A549 (cell line): ENCODE results near the gene ROR1. TPM values are rescaled to one million over a fixed set of nuclear protein-coding genes. Genes with fewer than 3 reads are reported as not detected.

Experiments used
- ATAC-seq, 2 experiments: fragments of 200-7000 bp in 1 of 2; fragments of >200 bp in 1 of 2; cut with Nextera tagmentation in 1 of 2; cut with Tn5 transposase in 1 of 2; 3 replicates each; pipeline versions ENCODE4 v1.8.0 to v1.9.1; 2018 to 2020; ENCODE audit warnings: mild to moderate bottlenecking in 1 of 2, moderate library complexity in 1 of 2
- CTCF ChIA-PET: fragments of 300-600 bp; sonication (Branson Sonifier 250); formaldehyde crosslinking; extraction: SDS; loops from one replicate; lab custom pipeline; 2021; ENCODE audit warnings: antibody characterized with exemption, inconsistent platforms; lab: Yijun Ruan, JAX
- POLR2A ChIA-PET: fragments of 350-600 bp; formaldehyde crosslinking; extraction: SDS; loops from one replicate; lab custom pipeline; 2021; ENCODE audit warnings: antibody characterized with exemption, inconsistent platforms; lab: Yijun Ruan, JAX
- DNase-seq, 2 experiments: peaks; one replicate each; pipeline versions ENCODE4 v3.0.0 to v3.0.0-alpha.2; 2011 to 2016; ENCODE audit warnings: low read depth in 1 of 2, low spot score in 1 of 2
- FAIRE-seq: peaks from 2 replicates; lab custom pipeline; 2011; peaks lifted over from hg19 to GRCh38; lab: Jason Lieb, UNC
- H3K27ac ChIP-seq, 2 experiments: fragments of >200 bp; sonication (Bioruptor Twin); formaldehyde crosslinking; 3 replicates each; pipeline ENCODE4 v1.5.1; 2016 to 2017
- H3K4me1 ChIP-seq: fragments of >200 bp; sonication (Bioruptor Twin); formaldehyde crosslinking; 3 replicates; pipeline ENCODE4 v1.6.1; 2016
- H3K4me2 ChIP-seq: fragments of >200 bp; sonication (Bioruptor Twin); formaldehyde crosslinking; 3 replicates; pipeline ENCODE4 v1.6.1; 2016
- H3K4me3 ChIP-seq: fragments of >200 bp; sonication (Bioruptor Twin); formaldehyde crosslinking; 3 replicates; pipeline ENCODE4 v1.5.1; 2016
- H3K9me3 ChIP-seq: fragments of >200 bp; sonication (Bioruptor Twin); formaldehyde crosslinking; 3 replicates; pipeline ENCODE4 v1.6.1; 2016
- BHLHE40 ChIP-seq: IDR thresholded peaks from 2 replicates; pipeline ENCODE4 v1.6.1; 2012; ENCODE audit warnings: low read depth, low read length, inconsistent platforms
- CBX8 ChIP-seq: fragments of 200-600 bp; sonication (generic); IDR thresholded peaks from 2 replicates; pipeline ENCODE4 v1.6.1; 2016
- EHF ChIP-seq: fragments of 250-450 bp; sonication (Bioruptor Pico); IDR thresholded peaks from 2 replicates; pipeline ENCODE4 v1.5.0; 2020; ENCODE audit warnings: mild to moderate bottlenecking
- ESRRA ChIP-seq: fragments of 150-350 bp; IDR thresholded peaks from 2 replicates; pipeline ENCODE4 v1.6.1; 2014; ENCODE audit warnings: mild to moderate bottlenecking, low read length, borderline replicate concordance
- GATA3 ChIP-seq: IDR thresholded peaks from 2 replicates; pipeline ENCODE4 v1.6.1; 2012; ENCODE audit warnings: borderline replicate concordance
- HEYL ChIP-seq: fragments of 250-450 bp; sonication (Bioruptor Pico); IDR thresholded peaks from 2 replicates; pipeline ENCODE4 v1.8.0; 2021; ENCODE audit warnings: mild to moderate bottlenecking, moderate library complexity
- HMGXB4 ChIP-seq: fragments of 250-450 bp; sonication (Bioruptor Pico); IDR thresholded peaks from 2 replicates; pipeline ENCODE4 v1.5.0; 2021; ENCODE audit warnings: mild to moderate bottlenecking, moderate library complexity, borderline replicate concordance
- HOXB13 ChIP-seq: fragments of 250-450 bp; sonication (Bioruptor Pico); IDR thresholded peaks from 2 replicates; pipeline ENCODE4 v1.5.0; 2020; ENCODE audit warnings: low read depth, mild to moderate bottlenecking, moderate library complexity
- KDM1A ChIP-seq: fragments of 200-600 bp; sonication (generic); IDR thresholded peaks from 2 replicates; pipeline ENCODE4 v1.6.1; 2016; ENCODE audit warnings: low read depth, mild to moderate bottlenecking
- MAFK ChIP-seq: fragments of 450-650 bp; IDR thresholded peaks from 2 replicates; pipeline ENCODE4 v1.6.1; 2014; ENCODE audit not compliant: partially characterized antibody
- MAX ChIP-seq: IDR thresholded peaks from 2 replicates; pipeline ENCODE4 v1.6.1; 2012
- NPAS2 ChIP-seq: fragments of 250-450 bp; sonication (Bioruptor Pico); IDR thresholded peaks from 2 replicates; pipeline ENCODE4 v1.8.0; 2022; ENCODE audit warnings: mild to moderate bottlenecking, moderate library complexity, borderline replicate concordance
- NR3C1 ChIP-seq: fragments of >200 bp; sonication (Bioruptor Twin); formaldehyde crosslinking; IDR thresholded peaks from 3 replicates; pipeline ENCODE4 v1.6.1; 2017
- POLR2A ChIP-seq: IDR thresholded peaks from 2 replicates; pipeline ENCODE4 v1.6.1; 2012; ENCODE audit warnings: mild to moderate bottlenecking, low read length
- RAD21 ChIP-seq, 2 experiments: fragments of >200 bp in 1 of 2; sonication (Bioruptor Twin) in 1 of 2; formaldehyde crosslinking in 1 of 2; IDR thresholded peaks in 1 of 2; conservative IDR thresholded peaks in 1 of 2; 2 replicates in 1 of 2; 3 replicates in 1 of 2; pipeline ENCODE4 v1.6.1; 2012 to 2018; ENCODE audit warnings: inconsistent platforms in 1 of 2
- RARB ChIP-seq: fragments of 250-450 bp; sonication (Bioruptor Pico); IDR thresholded peaks from 2 replicates; pipeline ENCODE4 v1.8.0; 2021; ENCODE audit warnings: mild to moderate bottlenecking, moderate library complexity
- RCOR1 ChIP-seq: fragments of 150-350 bp; IDR thresholded peaks from 2 replicates; pipeline ENCODE4 v1.6.1; 2014; ENCODE audit warnings: antibody characterized with exemption, low read length, low read depth
- RNF2 ChIP-seq: fragments of 200-600 bp; sonication (generic); IDR thresholded peaks from 2 replicates; pipeline ENCODE4 v1.6.1; 2016; ENCODE audit warnings: low read depth, mild to moderate bottlenecking, antibody characterized with exemption, moderate library complexity, borderline replicate concordance
- SMC3 ChIP-seq: fragments of >200 bp; sonication (Bioruptor Twin); formaldehyde crosslinking; IDR thresholded peaks from 3 replicates; pipeline ENCODE4 v1.6.1; 2018; ENCODE audit warnings: inconsistent platforms
- SREBF2 ChIP-seq: fragments of 450-650 bp; IDR thresholded peaks from 2 replicates; pipeline ENCODE4 v1.6.1; 2014; ENCODE audit warnings: mild to moderate bottlenecking, moderate library complexity
- TFCP2L1 ChIP-seq: fragments of 250-450 bp; sonication (Bioruptor Pico); IDR thresholded peaks from 2 replicates; pipeline ENCODE4 v1.5.0; 2021; ENCODE audit warnings: mild to moderate bottlenecking
- TP53 ChIP-seq: fragments of 250-450 bp; sonication (Bioruptor Pico); IDR thresholded peaks from 2 replicates; pipeline ENCODE4 v1.5.0; 2021; ENCODE audit warnings: mild to moderate bottlenecking, moderate library complexity
- ZC3H11A ChIP-seq: fragments of 450-650 bp; IDR thresholded peaks from 2 replicates; pipeline ENCODE4 v1.6.1; 2014; ENCODE audit warnings: antibody characterized with exemption, mild to moderate bottlenecking
- ZFP36 ChIP-seq: fragments of 450-650 bp; IDR thresholded peaks from 2 replicates; pipeline ENCODE4 v1.6.1; 2014; ENCODE audit warnings: borderline replicate concordance; ENCODE audit not compliant: partially characterized antibody
- ZNF302 ChIP-seq: fragments of 250-450 bp; sonication (Bioruptor Pico); IDR thresholded peaks from 2 replicates; pipeline ENCODE4 v1.9.0; 2021; ENCODE audit warnings: inconsistent platforms, mild to moderate bottlenecking, moderate library complexity
- WGBS: methylation state at CpG from one replicate; pipeline ENCODE4 v1.1.6; 2017; ENCODE audit errors: missing lambda C conversion rate; 5-methylcytosine and 5-hydroxymethylcytosine counted together
- polyA plus RNA-seq, 4 experiments: library from polyadenylated mRNA; depleted of rRNA in 3 of 4; stranded (reverse); fragments of >200 nt; fragmentation: RNase III in 1 of 4; extraction: RNeasy Plus Mini Kit Qiagen cat#74134 plus additional on column Dnase treatment in 1 of 4; gene quantifications; 2 replicates in 3 of 4; 3 replicates in 1 of 4; pipeline ENCODE4 v1.2.3, GENCODE V29; 2011 to 2017
- TF ChIP-seq, protein P1 (sequence below): fragments of 150-350 bp; IDR thresholded peaks from 2 replicates; pipeline ENCODE4 v1.6.1; 2014; ENCODE audit warnings: low read depth, mild to moderate bottlenecking, low read length
- TF ChIP-seq, protein P2 (sequence below): IDR thresholded peaks from 2 replicates; pipeline ENCODE4 v1.6.1; 2012; ENCODE audit warnings: low read depth, borderline replicate concordance
- TF ChIP-seq, protein P3 (sequence below): fragments of 450-650 bp; IDR thresholded peaks from 2 replicates; pipeline ENCODE4 v1.6.1; 2014; ENCODE audit warnings: antibody characterized with exemption

The ROR1 gene
- polyA plus RNA-seq, 2 of the 4 experiments (the other 2 are of a cell fraction) = 6.5 to 19.0 TPM

GRCh38 chr1:63884486-63884885 is 110.7 kb downstream of the ROR1 start:
- 89% methylated on average over 2 of the region's 2 CpGs for WGBS

DNA sequence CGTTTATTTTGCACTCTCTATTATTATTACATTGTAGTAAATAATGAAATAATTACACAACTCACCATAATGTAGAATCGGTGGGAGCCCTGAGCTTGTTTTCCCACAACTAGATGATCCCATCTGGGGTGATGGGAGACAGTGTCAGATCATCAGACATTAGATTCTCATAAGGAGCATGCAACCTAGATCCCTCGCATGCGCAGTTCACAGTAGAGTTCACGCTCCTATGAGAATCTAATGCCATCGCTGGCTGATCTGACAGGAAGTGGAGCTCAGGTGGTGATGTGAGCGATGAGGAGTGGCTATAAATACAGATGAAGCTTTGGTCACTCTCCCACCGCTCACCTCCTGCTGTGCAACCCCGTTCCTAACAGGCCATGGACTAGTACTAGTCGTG is 112.1 kb downstream of the ROR1 start:
- ATAC-seq (no peak), FAIRE-seq (no peak), DNase-seq (no peak)
- H3K9me3 ChIP-seq = no peaks in the 10 kb centered on the region
- H3K27ac ChIP-seq = no peak overlapping the region
- H3K4me2 ChIP-seq = no peak overlapping the region
- TF ChIP-seq NR3C1 (no peak), GATA3 (no peak), SMC3 (no peak), RCOR1 (no peak)
- TF ChIP-seq, protein P1, sequence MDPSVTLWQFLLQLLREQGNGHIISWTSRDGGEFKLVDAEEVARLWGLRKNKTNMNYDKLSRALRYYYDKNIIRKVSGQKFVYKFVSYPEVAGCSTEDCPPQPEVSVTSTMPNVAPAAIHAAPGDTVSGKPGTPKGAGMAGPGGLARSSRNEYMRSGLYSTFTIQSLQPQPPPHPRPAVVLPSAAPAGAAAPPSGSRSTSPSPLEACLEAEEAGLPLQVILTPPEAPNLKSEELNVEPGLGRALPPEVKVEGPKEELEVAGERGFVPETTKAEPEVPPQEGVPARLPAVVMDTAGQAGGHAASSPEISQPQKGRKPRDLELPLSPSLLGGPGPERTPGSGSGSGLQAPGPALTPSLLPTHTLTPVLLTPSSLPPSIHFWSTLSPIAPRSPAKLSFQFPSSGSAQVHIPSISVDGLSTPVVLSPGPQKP = no peak
- WGBS = 93% methylated on average over 10 of the region's 10 CpGs
- peaks cover 3% of the 10 kb centered on the region; the same call in 1 of the 3 replicates for H3K4me1 ChIP-seq
- H3K4me3 ChIP-seq = no peak overlapping the region
- CTCF ChIA-PET = no interaction called here
- POLR2A ChIA-PET = no interaction called here

More at GRCh38 chr1:63884486-63884885, 110.7 kb downstream of the ROR1 start:
- ATAC-seq (no peak), FAIRE-seq (no peak), DNase-seq (no peak)
- CTCF ChIA-PET = no interaction called here
- Histone ChIP-seq H3K4me2 (no peak overlapping the region), H3K4me1 (peaks cover 3% of the 10 kb centered on the region; the same call in 1 of the 3 replicates), H3K4me3 (no peak overlapping the region), H3K9me3 (no peaks in the 10 kb centered on the region), H3K27ac (no peak overlapping the region)
- TF ChIP-seq ZC3H11A (no peak), RAD21 (conservative IDR thresholded peaks at IDR 0.05 in 1 of 2, IDR thresholded peaks at IDR 0.05 in 1 of 2) (no peak), RARB (no peak), HMGXB4 (CRISPR knock-in tag) (no peak), CBX8 (no peak), EHF (CRISPR knock-in tag) (no peak), TFCP2L1 (no peak), SREBF2 (no peak), HEYL (CRISPR knock-in tag) (no peak), GATA3 (no peak), ZNF302 (CRISPR knock-in tag) (no peak), NPAS2 (no peak), TP53 (CRISPR knock-in tag) (no peak), ESRRA (no peak), POLR2A (no peak), KDM1A (no peak)
- TF ChIP-seq, protein P2, sequence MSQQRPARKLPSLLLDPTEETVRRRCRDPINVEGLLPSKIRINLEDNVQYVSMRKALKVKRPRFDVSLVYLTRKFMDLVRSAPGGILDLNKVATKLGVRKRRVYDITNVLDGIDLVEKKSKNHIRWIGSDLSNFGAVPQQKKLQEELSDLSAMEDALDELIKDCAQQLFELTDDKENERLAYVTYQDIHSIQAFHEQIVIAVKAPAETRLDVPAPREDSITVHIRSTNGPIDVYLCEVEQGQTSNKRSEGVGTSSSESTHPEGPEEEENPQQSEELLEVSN = no peak
- TF ChIP-seq, protein P1 = no peak
- POLR2A ChIA-PET = no interaction called here

- H3K4me3 ChIP-seq = no peak overlapping the region
- CTCF ChIA-PET = no interaction called here
- POLR2A ChIA-PET = no interaction called here
- no peak overlapping the region for H3K27ac ChIP-seq
- TF ChIP-seq RNF2 (no peak), MAFK (no peak), HOXB13 (no peak), ZFP36 (no peak), HMGXB4 (CRISPR knock-in tag) (no peak), NPAS2 (no peak), ZNF302 (CRISPR knock-in tag) (no peak), MAX (no peak), NR3C1 (no peak), BHLHE40 (no peak)
- TF ChIP-seq, protein P3, sequence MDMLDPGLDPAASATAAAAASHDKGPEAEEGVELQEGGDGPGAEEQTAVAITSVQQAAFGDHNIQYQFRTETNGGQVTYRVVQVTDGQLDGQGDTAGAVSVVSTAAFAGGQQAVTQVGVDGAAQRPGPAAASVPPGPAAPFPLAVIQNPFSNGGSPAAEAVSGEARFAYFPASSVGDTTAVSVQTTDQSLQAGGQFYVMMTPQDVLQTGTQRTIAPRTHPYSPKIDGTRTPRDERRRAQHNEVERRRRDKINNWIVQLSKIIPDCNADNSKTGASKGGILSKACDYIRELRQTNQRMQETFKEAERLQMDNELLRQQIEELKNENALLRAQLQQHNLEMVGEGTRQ = no peak
- TF ChIP-seq, all 56 proteins: peak for 0
- DNase-seq = no peak
- ATAC-seq = no peak
- Histone ChIP-seq H3K9me3 (no peaks in the 10 kb centered on the region), H3K4me2 (no peak overlapping the region), H3K4me1 (peaks cover 3% of the 10 kb centered on the region; the same call in 1 of the 3 replicates)
- FAIRE-seq = no peak
- WGBS = 85% methylated on average over 2 of the region's 3 CpGs
Measured at GRCh38 chr1:63886340-63886739, 112.5 kb downstream of the ROR1 start.
